K562 (cell line): Measurements from ENCODE around the gene KLB. TPM values are rescaled to one million over a fixed set of nuclear protein-coding genes. Genes with fewer than 3 reads are reported as not detected.

Experiments
- ARID2 ChIP-seq: fragments of 450-650 bp; IDR thresholded peaks from 2 replicates; pipeline ENCODE4 v1.6.1; 2017; ENCODE audit warnings: antibody characterized with exemption, mild to moderate bottlenecking
- DPF2 ChIP-seq: fragments of 450-650 bp; IDR thresholded peaks from 2 replicates; pipeline ENCODE4 v1.6.1; 2016
- EP400 ChIP-seq: fragments of 450-650 bp; IDR thresholded peaks from 2 replicates; pipeline ENCODE4 v1.6.1; 2017; ENCODE audit warnings: antibody characterized with exemption, mild to moderate bottlenecking, moderate library complexity
- FIP1L1 ChIP-seq: fragments of 200-400 bp; formaldehyde crosslinking; IDR thresholded peaks from 2 replicates; pipeline ENCODE4 v1.6.1; 2018; ENCODE audit warnings: mild to moderate bottlenecking, low read depth, low read length; ENCODE audit not compliant: poor library complexity, severe bottlenecking
- KDM5B ChIP-seq: fragments of 200-600 bp; sonication (generic); IDR thresholded peaks from 2 replicates; pipeline ENCODE4 v1.6.1; 2012; ENCODE audit warnings: low read depth, mild to moderate bottlenecking, moderate library complexity, low read length, control low read depth, inconsistent platforms; ENCODE audit not compliant: insufficient replicate concordance
- KLF1 ChIP-seq: fragments of 450-650 bp; IDR thresholded peaks from 2 replicates; pipeline ENCODE4 v1.6.1; 2016; ENCODE audit warnings: missing genetic modification characterization, missing compliant biosample characterization
- MAFF ChIP-seq: IDR thresholded peaks from 2 replicates; pipeline ENCODE4 v1.6.1; 2012; ENCODE audit warnings: low read length, improper control_type of control experiment
- MAZ ChIP-seq, 2 experiments: fragments of 450-650 bp in 1 of 2; sonication (generic) in 1 of 2; formaldehyde crosslinking; IDR thresholded peaks in 1 of 2; conservative IDR thresholded peaks in 1 of 2; 2 replicates each; pipeline versions ENCODE4 v1.4.0 to v1.5.0; 2020; ENCODE audit warnings: mild to moderate bottlenecking in 1 of 2, missing genetic modification reagents in 1 of 2
- MBD2 ChIP-seq: sonication (generic); IDR thresholded peaks from 2 replicates; pipeline ENCODE4 v1.6.1; 2016; ENCODE audit warnings: low read depth, borderline replicate concordance
- PATZ1 ChIP-seq: fragments of 250-450 bp; sonication (Bioruptor Pico); IDR thresholded peaks from 2 replicates; pipeline ENCODE4 v1.5.0; 2020; ENCODE audit warnings: mild to moderate bottlenecking, borderline replicate concordance
- PHF8 ChIP-seq: fragments of 200-600 bp; sonication (generic); IDR thresholded peaks from 2 replicates; pipeline ENCODE4 v1.6.1; 2012; ENCODE audit warnings: mixed run types, mild to moderate bottlenecking, inconsistent platforms, low read length, moderate library complexity, borderline replicate concordance
- POLR2A ChIP-seq: fragments of 450-650 bp; conservative IDR thresholded peaks from 2 replicates; pipeline ENCODE4 v1.6.1; 2016
- POLR2AphosphoS2 ChIP-seq: IDR thresholded peaks from 2 replicates; pipeline ENCODE4 v1.6.1; 2012; ENCODE audit warnings: low read length, improper control_type of control experiment
- POLR3A ChIP-seq: IDR thresholded peaks from 2 replicates; pipeline ENCODE4 v1.6.1; 2011; ENCODE audit warnings: borderline replicate concordance, mild to moderate bottlenecking, moderate library complexity; ENCODE audit not compliant: insufficient read length, insufficient read depth; ENCODE audit errors: extremely low read depth
- RBFOX2 ChIP-seq: fragments of 200-400 bp; formaldehyde crosslinking; IDR thresholded peaks from 2 replicates; pipeline ENCODE4 v1.6.1; 2017; ENCODE audit warnings: low read depth, mild to moderate bottlenecking, low read length, moderate library complexity
- SLC30A9 ChIP-seq: fragments of 250-450 bp; sonication (Bioruptor Pico); IDR thresholded peaks from 2 replicates; pipeline ENCODE4 v1.8.0; 2022; ENCODE audit warnings: mild to moderate bottlenecking, moderate library complexity
- SP2 ChIP-seq: IDR thresholded peaks from 2 replicates; pipeline ENCODE4 v1.6.1; 2011; ENCODE audit warnings: mild to moderate bottlenecking, low read depth, low read length, moderate library complexity; ENCODE audit not compliant: poor library complexity, severe bottlenecking; ENCODE audit errors: extremely low read depth
- STAT5A ChIP-seq: IDR thresholded peaks from 2 replicates; pipeline ENCODE4 v1.6.1; 2012; ENCODE audit warnings: low read length, inconsistent platforms, borderline replicate concordance
- TEAD1 ChIP-seq, 2 experiments: fragments of 450-650 bp in 1 of 2; sonication (generic) in 1 of 2; formaldehyde crosslinking; IDR thresholded peaks; 2 replicates each; pipeline versions ENCODE4 v1.4.0 to v1.8.0; 2020 to 2022; ENCODE audit warnings: mild to moderate bottlenecking in 2 of 2, missing genetic modification reagents in 1 of 2
- ZNF165 ChIP-seq: fragments of 250-450 bp; sonication (Bioruptor Pico); IDR thresholded peaks from 2 replicates; pipeline ENCODE4 v1.4.0; 2020; ENCODE audit warnings: borderline replicate concordance
- ZNF408 ChIP-seq: fragments of 250-450 bp; sonication (Bioruptor Pico); IDR thresholded peaks from 2 replicates; pipeline ENCODE4 v1.4.0; 2020; ENCODE audit warnings: low read depth, mild to moderate bottlenecking, moderate library complexity
- ZNF444 ChIP-seq: fragments of 250-450 bp; sonication (Bioruptor Pico); IDR thresholded peaks from 2 replicates; pipeline ENCODE4 v1.4.0; 2020; ENCODE audit warnings: mild to moderate bottlenecking, moderate library complexity
- ZNF551 ChIP-seq: fragments of 250-450 bp; sonication (Bioruptor Pico); IDR thresholded peaks from 2 replicates; pipeline ENCODE4 v1.5.0; 2021; ENCODE audit warnings: mild to moderate bottlenecking, moderate library complexity
- polyA plus RNA-seq, 8 experiments: library from polyadenylated mRNA; depleted of rRNA in 4 of 8; stranded (reverse) in 5 of 8; unstranded in 3 of 8; fragments of >200 nt; fragmentation: Nextera tagmentation in 2 of 8; fragmentation: Illumina TruSeq in 1 of 8; extraction: Ambion mirVana in 2 of 8; extraction: Trizol in 1 of 8; gene quantifications; 2 replicates each; pipeline versions ENCODE4 v1.2.1 to v1.2.3, GENCODE V29; 2011 to 2014; ENCODE audit warnings: inconsistent platforms in 1 of 8, missing spikeins in 1 of 8
- total RNA-seq, 7 experiments: library from RNA; depleted of rRNA in 6 of 7; stranded (reverse); fragments of >200 nt in 6 of 7; fragmentation: Illumina TruSeq in 2 of 7; extraction: Trizol in 2 of 7; gene quantifications; 2 replicates each; pipeline versions ENCODE4 v1.2.1 to v1.2.3, GENCODE V29; 2011 to 2021; ENCODE audit warnings: low replicate concordance in 1 of 7
- TF ChIP-seq, protein P1 (sequence below): fragments of 250-450 bp; sonication (Bioruptor Pico); IDR thresholded peaks from 2 replicates; pipeline ENCODE4 v1.5.0; 2021

The KLB gene
- total and polyA plus RNA-seq, 9 of the 15 experiments (the other 6 are each of a cell fraction or from before 2014, with no cell fraction given) = 0.04 to 0.13 TPM; not detected in 7

- no peak for TF ChIP-seq STAT5A
- TF ChIP-seq PATZ1 = no peak
- TF ChIP-seq KDM5B = no peak
- TF ChIP-seq ARID2 = peak; percentile 76; the same call in 1 of the 2 replicates
- TF ChIP-seq SLC30A9 = no peak
- TF ChIP-seq PHF8 = no peak
- TF ChIP-seq, protein P1, sequence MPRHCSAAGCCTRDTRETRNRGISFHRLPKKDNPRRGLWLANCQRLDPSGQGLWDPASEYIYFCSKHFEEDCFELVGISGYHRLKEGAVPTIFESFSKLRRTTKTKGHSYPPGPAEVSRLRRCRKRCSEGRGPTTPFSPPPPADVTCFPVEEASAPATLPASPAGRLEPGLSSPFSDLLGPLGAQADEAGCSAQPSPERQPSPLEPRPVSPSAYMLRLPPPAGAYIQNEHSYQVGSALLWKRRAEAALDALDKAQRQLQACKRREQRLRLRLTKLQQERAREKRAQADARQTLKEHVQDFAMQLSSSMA (CRISPR knock-in tag) = no peak
- no peak for TF ChIP-seq SP2
- TF ChIP-seq POLR3A = no peak
- no peak for TF ChIP-seq FIP1L1
- TF ChIP-seq ZNF444 (CRISPR knock-in tag) = no peak
- 0 out of 2 replicates have a peak, but pooled peaks have one; percentile 18 for TF ChIP-seq DPF2
- TF ChIP-seq POLR2AphosphoS2 = no peak
- TF ChIP-seq POLR2A = no peak
- TF ChIP-seq MAZ (CRISPR knock-in tag; conservative IDR thresholded peaks at IDR 0.05 in 1 of 2, IDR thresholded peaks at IDR 0.05 in 1 of 2) = peak in 1 of 2 experiments; percentile 37; a peak in 2 of 4 replicates
- no peak for TF ChIP-seq KLF1 (tag)
- no peak for TF ChIP-seq ZNF165 (CRISPR knock-in tag)
- no peak for TF ChIP-seq RBFOX2
- no peak for TF ChIP-seq ZNF551 (CRISPR knock-in tag)
- no peak for TF ChIP-seq MBD2
- no peak for TF ChIP-seq MAFF
- no peak for TF ChIP-seq ZNF408
- TF ChIP-seq TEAD1 (CRISPR knock-in tag; IDR thresholded peaks at IDR 0.05) = no peak
- peak; percentile 53 for TF ChIP-seq EP400
These were observed 62.8 kb downstream of the KLB start (continued) for GRCh38 chr4:39469429-39470077.
